HG03045 (cell line): ENCODE measurements around the gene SOCS7.

Experiments
- ATAC-seq: cut with Tn5 transposase; IDR thresholded peaks from one replicate; pipeline ENCODE4 v1.9.1; 2021; ENCODE audit warnings: mild to moderate bottlenecking, moderate library complexity; ENCODE audit not compliant: unreplicated experiment

The SOCS7 gene

GRCh38 chr17:38336838-38337237 is 14.8 kb upstream of the SOCS7 start:
- ATAC-seq = no peak

GRCh38 chr17:38338053-38338452 is 13.6 kb upstream of the SOCS7 start:
- no peak for ATAC-seq

- ATAC-seq = no peak
Measured at GRCh38 chr17:38338535-38338934, 13.1 kb upstream of the SOCS7 start.

GRCh38 chr17:38339891-38340290 is 11.8 kb upstream of the SOCS7 start:
- no peak for ATAC-seq

- no peak for ATAC-seq
Measured at GRCh38 chr17:38341035-38341721, 10.5 kb upstream of the SOCS7 start.

GRCh38 chr17:38342886-38343607 is 8.6 kb upstream of the SOCS7 start:
- no peak for ATAC-seq

- no peak for ATAC-seq
Measured at GRCh38 chr17:38343608-38344419, 7.8 kb upstream of the SOCS7 start, which contains the start of gene GPR179. GPR179 (minus strand) TSS chr17:38343956; CDS start chr17:38343789, 167 bp downstream.

GRCh38 chr17:38344420-38344745 is 7.3 kb upstream of the SOCS7 start:
- no peak for ATAC-seq

GRCh38 chr17:38345743-38346142 is 5.9 kb upstream of the SOCS7 start:
- no peak for ATAC-seq

- ATAC-seq = no peak
Measured at GRCh38 chr17:38349097-38349730, 2.4 kb upstream of the SOCS7 start.

- ATAC-seq = no peak
Measured at GRCh38 chr17:38350035-38350434, 1.6 kb upstream of the SOCS7 start.

- peak; percentile 10 for ATAC-seq
Measured at GRCh38 chr17:38352245-38353085, 821 bp downstream of the SOCS7 start.

- ATAC-seq = no peak
Measured at GRCh38 chr17:38353086-38353604, 1.5 kb downstream of the SOCS7 start.

GRCh38 chr17:38353668-38354067 is 2.0 kb downstream of the SOCS7 start:
- ATAC-seq = no peak

- no peak for ATAC-seq
Measured at GRCh38 chr17:38354466-38354865, 2.8 kb downstream of the SOCS7 start.

- no peak for ATAC-seq
Measured at GRCh38 chr17:38355251-38355650, 3.6 kb downstream of the SOCS7 start.

GRCh38 chr17:38357486-38358123 is 6.0 kb downstream of the SOCS7 start:
- no peak for ATAC-seq

GRCh38 chr17:38358586-38359513 is 7.2 kb downstream of the SOCS7 start:
- no peak for ATAC-seq
